NCI-H1417 (cell line): ENCODE results near the gene STAG2.
"Not testable (repeated sequence)": the region's sequence is repeated elsewhere in the genome, so short reads cannot be mapped to it uniquely, and the experiment has no call there.

ENCODE experiments used
- DNase-seq, 3 experiments: peaks; one replicate each; lab custom pipeline; 2025; lab: John Stamatoyannopoulos, UW

STAG2 gene

GRCh38 chrX:123961268-123962005 is at the start of gene STAG2:
Gene STAG2 (plus strand): TSS chrX:123961706. CDS start chrX:124022628, 60,922 bp downstream.
- peak; percentile 74 to 92 (median 86) for DNase-seq

- DNase-seq = no peak
Observed at GRCh38 chrX:123917069-123917468, 44.4 kb upstream of the STAG2 start.

GRCh38 chrX:123918106-123918721 is 43.3 kb upstream of the STAG2 start:
- DNase-seq = no peak

- no peak for DNase-seq
Observed at GRCh38 chrX:123920105-123920785, 41.3 kb upstream of the STAG2 start.

GRCh38 chrX:123923211-123923610 is 38.3 kb upstream of the STAG2 start:
- peak in 1 of 3 experiments; percentile 15 for DNase-seq

GRCh38 chrX:123924186-123924585 is 37.3 kb upstream of the STAG2 start:
- DNase-seq = no peak

- DNase-seq = no peak
Observed at GRCh38 chrX:123927845-123928244, 33.7 kb upstream of the STAG2 start.

GRCh38 chrX:123932055-123932454 is 29.5 kb upstream of the STAG2 start:
- DNase-seq = not testable (repeated sequence)

- DNase-seq = no peak
Observed at GRCh38 chrX:123943074-123943473, 18.4 kb upstream of the STAG2 start.

- no peak for DNase-seq
Observed at GRCh38 chrX:123943488-123943887, 18.0 kb upstream of the STAG2 start.

- no peak for DNase-seq
Observed at GRCh38 chrX:123949846-123950245, 11.7 kb upstream of the STAG2 start.

GRCh38 chrX:123959281-123960063 is 2.0 kb upstream of the STAG2 start:
- DNase-seq = peak; percentile 26 to 80 (median 70)

- no peak for DNase-seq
Observed at GRCh38 chrX:123960956-123961267, 594 bp upstream of the STAG2 start.

- DNase-seq = peak in 1 of 3 experiments; percentile 66
Observed at GRCh38 chrX:123962006-123962467, 531 bp downstream of the STAG2 start.

- peak; percentile 78 to 92 (median 92) for DNase-seq
Observed at GRCh38 chrX:123962794-123963373, 1.4 kb downstream of the STAG2 start.

- DNase-seq = peak in 1 of 3 experiments; percentile 20
Observed at GRCh38 chrX:123964156-123964834, 2.8 kb downstream of the STAG2 start.

- no peak for DNase-seq
Observed at GRCh38 chrX:123965712-123966111, 4.2 kb downstream of the STAG2 start.

- DNase-seq = no peak
Observed at GRCh38 chrX:123967497-123967896, 6.0 kb downstream of the STAG2 start.

- no peak for DNase-seq
Observed at GRCh38 chrX:123968383-123969050, 7.0 kb downstream of the STAG2 start.

GRCh38 chrX:123971982-123972381 is 10.5 kb downstream of the STAG2 start:
- DNase-seq = no peak

GRCh38 chrX:123973921-123974320 is 12.4 kb downstream of the STAG2 start:
- no peak for DNase-seq
